ACC112 (cell line): ENCODE measurements around the gene ANKRD40CL.

ENCODE experiments used
- H2AFZ ChIP-seq: fragments of 200-600 bp; sonication (generic); one replicate; pipeline ENCODE4 v1.6.0; 2017; ENCODE audit warnings: antibody characterized with exemption, low read length; ENCODE audit not compliant: unreplicated experiment
- H3K27ac ChIP-seq: fragments of 200-600 bp; sonication (generic); 2 replicates; pipeline ENCODE4 v1.5.1; 2014; ENCODE audit warnings: low read depth, mild to moderate bottlenecking, antibody characterized with exemption, low read length, moderate library complexity
- H3K27me3 ChIP-seq: fragments of 200-600 bp; sonication (generic); 2 replicates; pipeline ENCODE4 v1.6.1; 2014; ENCODE audit warnings: mild to moderate bottlenecking, antibody characterized with exemption, low read length, moderate library complexity, mixed read lengths; ENCODE audit not compliant: insufficient read depth
- H3K36me3 ChIP-seq: fragments of 200-600 bp; sonication (generic); 2 replicates; pipeline ENCODE4 v1.6.1; 2016; ENCODE audit warnings: mild to moderate bottlenecking, antibody characterized with exemption, low read length, moderate library complexity, mixed read lengths; ENCODE audit not compliant: insufficient read depth
- H3K4me1 ChIP-seq: fragments of 200-600 bp; sonication (generic); one replicate; pipeline ENCODE4 v1.6.1; 2016; ENCODE audit warnings: low read length, mixed read lengths; ENCODE audit not compliant: insufficient read depth, unreplicated experiment, control insufficient read depth
- H3K4me3 ChIP-seq: fragments of 200-600 bp; sonication (generic); 2 replicates; pipeline ENCODE4 v1.5.1; 2014; ENCODE audit warnings: mild to moderate bottlenecking, low read depth, low read length
- H3K79me2 ChIP-seq: fragments of 200-600 bp; sonication (generic); one replicate; pipeline ENCODE4 v1.6.0; 2016; ENCODE audit warnings: low read length; ENCODE audit not compliant: control insufficient read depth, unreplicated experiment, insufficient read depth

Gene ANKRD40CL

GRCh38 chr17:50787106-50787505 lies 19.8 kb upstream of the ANKRD40CL start:
- H3K36me3 ChIP-seq: no peaks in the 10 kb centered on the region

GRCh38 chr17:50785946-50786570 lies 18.7 kb upstream of the ANKRD40CL start:
- no peak overlapping the region for H3K27ac ChIP-seq
- no peaks in the 10 kb centered on the region for H3K4me1 ChIP-seq
- no peaks in the 10 kb centered on the region for H3K36me3 ChIP-seq
- H3K79me2 ChIP-seq: no peaks in the 10 kb centered on the region
- no peak overlapping the region for H2AFZ ChIP-seq
- no peaks in the 10 kb centered on the region for H3K27me3 ChIP-seq
- no peak overlapping the region for H3K4me3 ChIP-seq

More at GRCh38 chr17:50787106-50787505, 19.8 kb upstream of the ANKRD40CL start:
- no peak overlapping the region for H3K4me3 ChIP-seq
- no peak overlapping the region for H3K27ac ChIP-seq
- no peaks in the 10 kb centered on the region for H3K4me1 ChIP-seq
- no peaks in the 10 kb centered on the region for H3K27me3 ChIP-seq
- no peaks in the 10 kb centered on the region for H3K79me2 ChIP-seq
- no peak overlapping the region for H2AFZ ChIP-seq

GRCh38 chr17:50785126-50785525 lies 17.8 kb upstream of the ANKRD40CL start:
- Histone ChIP-seq H3K4me1 (no peaks in the 10 kb centered on the region), H3K27ac (no peak overlapping the region), H3K27me3 (no peaks in the 10 kb centered on the region)

GRCh38 chr17:50783905-50784304 lies 16.6 kb upstream of the ANKRD40CL start:
- no peaks in the 10 kb centered on the region for H3K27me3 ChIP-seq
- H3K4me3 ChIP-seq: no peak overlapping the region
- H3K27ac ChIP-seq: no peak overlapping the region
- H3K79me2 ChIP-seq: no peaks in the 10 kb centered on the region
- H3K4me1 ChIP-seq: no peaks in the 10 kb centered on the region
- H2AFZ ChIP-seq: no peak overlapping the region
- H3K36me3 ChIP-seq: no peaks in the 10 kb centered on the region

More at GRCh38 chr17:50785126-50785525, 17.8 kb upstream of the ANKRD40CL start:
- Histone ChIP-seq H3K4me3 (no peak overlapping the region), H2AFZ (no peak overlapping the region), H3K36me3 (no peaks in the 10 kb centered on the region), H3K79me2 (no peaks in the 10 kb centered on the region)

- Histone ChIP-seq H3K4me3 (no peak overlapping the region), H3K36me3 (no peaks in the 10 kb centered on the region), H2AFZ (no peak overlapping the region), H3K27ac (no peak overlapping the region), H3K4me1 (no peaks in the 10 kb centered on the region), H3K27me3 (no peaks in the 10 kb centered on the region), H3K79me2 (no peaks in the 10 kb centered on the region)
Observed at GRCh38 chr17:50783193-50783660, 15.9 kb upstream of the ANKRD40CL start.

- H3K79me2 ChIP-seq: no peaks in the 10 kb centered on the region
- H2AFZ ChIP-seq: peak overlapping the region; percentile 91
- H3K36me3 ChIP-seq: no peaks in the 10 kb centered on the region
- no peaks in the 10 kb centered on the region for H3K27me3 ChIP-seq
- no peak overlapping the region for H3K27ac ChIP-seq
- peak overlapping the region; percentile 81 for H3K4me3 ChIP-seq
- H3K4me1 ChIP-seq: no peaks in the 10 kb centered on the region
Observed at GRCh38 chr17:50781167-50781566, 13.8 kb upstream of the ANKRD40CL start.

GRCh38 chr17:50779747-50780353 lies 12.5 kb upstream of the ANKRD40CL start:
- Histone ChIP-seq H3K4me1 (no peaks in the 10 kb centered on the region), H3K4me3 (no peak overlapping the region), H3K79me2 (no peaks in the 10 kb centered on the region), H3K27me3 (no peaks in the 10 kb centered on the region), H3K36me3 (no peaks in the 10 kb centered on the region), H2AFZ (no peak overlapping the region), H3K27ac (no peak overlapping the region)

- Histone ChIP-seq H2AFZ (no peak overlapping the region), H3K27me3 (no peaks in the 10 kb centered on the region)
Observed at GRCh38 chr17:50778988-50779387, 11.7 kb upstream of the ANKRD40CL start.

GRCh38 chr17:50778471-50778870 lies 11.2 kb upstream of the ANKRD40CL start:
- Histone ChIP-seq H3K27me3 (no peaks in the 10 kb centered on the region), H3K36me3 (no peaks in the 10 kb centered on the region), H3K4me1 (no peaks in the 10 kb centered on the region), H2AFZ (no peak overlapping the region), H3K27ac (no peak overlapping the region), H3K4me3 (no peak overlapping the region), H3K79me2 (no peaks in the 10 kb centered on the region)

More at GRCh38 chr17:50778988-50779387, 11.7 kb upstream of the ANKRD40CL start:
- no peaks in the 10 kb centered on the region for H3K4me1 ChIP-seq
- H3K79me2 ChIP-seq: no peaks in the 10 kb centered on the region
- H3K4me3 ChIP-seq: no peak overlapping the region
- H3K36me3 ChIP-seq: no peaks in the 10 kb centered on the region
- no peak overlapping the region for H3K27ac ChIP-seq

- Histone ChIP-seq H3K79me2 (no peaks in the 10 kb centered on the region), H2AFZ (no peak overlapping the region), H3K4me3 (no peak overlapping the region), H3K27ac (no peak overlapping the region), H3K36me3 (no peaks in the 10 kb centered on the region), H3K27me3 (no peaks in the 10 kb centered on the region), H3K4me1 (no peaks in the 10 kb centered on the region)
Observed at GRCh38 chr17:50775926-50776325, 8.6 kb upstream of the ANKRD40CL start.

GRCh38 chr17:50774225-50774803 lies 7.0 kb upstream of the ANKRD40CL start:
- Histone ChIP-seq H2AFZ (no peak overlapping the region), H3K4me1 (no peaks in the 10 kb centered on the region), H3K27me3 (no peaks in the 10 kb centered on the region), H3K4me3 (no peak overlapping the region), H3K27ac (no peak overlapping the region), H3K36me3 (no peaks in the 10 kb centered on the region), H3K79me2 (no peaks in the 10 kb centered on the region)
